ENCODE data around the gene ULBP3. TPM values are rescaled to one million over a fixed set of nuclear protein-coding genes. Genes with fewer than 3 reads are reported as not detected.
A peak's percentile ranks its signal among the peaks of the same experiment; 100 is the strongest.

ULBP3 gene
- total RNA-seq, 1 experiment from 2014 or later, result 18.4 TPM

DNA sequence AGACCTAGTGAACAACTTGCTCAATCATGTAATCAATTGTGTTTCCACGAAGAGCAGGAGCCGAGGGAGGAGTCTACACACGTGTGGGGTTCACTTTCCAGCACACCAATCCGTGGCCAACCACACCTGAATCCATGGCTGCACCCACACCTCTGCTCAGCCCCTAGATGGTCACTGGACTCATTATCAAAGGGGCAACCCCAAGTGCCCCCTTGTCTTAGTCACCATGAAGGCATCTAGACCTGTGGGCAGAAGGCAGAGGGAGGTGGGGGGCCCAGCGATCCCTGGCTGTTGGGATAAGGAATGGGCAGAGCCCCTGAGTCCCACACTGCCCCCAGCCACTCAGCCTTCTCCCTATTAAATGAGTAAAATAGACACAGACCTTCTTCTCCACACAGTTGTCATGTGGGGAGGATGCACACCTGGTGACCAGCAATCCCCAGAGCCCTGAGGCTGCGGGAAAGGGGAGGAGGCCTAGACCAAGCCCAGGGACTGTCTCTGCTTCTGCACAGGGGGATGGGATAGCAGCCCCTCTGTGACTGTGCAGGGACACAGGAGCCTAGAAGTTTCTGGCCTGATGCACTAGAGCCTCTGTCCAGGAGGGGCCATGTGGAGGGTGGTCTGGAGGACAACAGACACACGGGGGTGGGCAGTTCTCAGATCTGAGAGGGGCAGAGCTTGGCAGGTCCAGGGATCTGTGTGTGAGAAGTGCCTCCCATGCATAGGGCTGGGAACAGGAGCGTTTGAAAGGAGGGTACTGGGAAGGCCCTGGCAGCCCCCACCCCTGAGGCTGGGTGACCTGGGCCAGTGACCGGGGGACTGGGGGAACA is 41.7 kb downstream of the ULBP3 start:
- Histone ChIP-seq H3K79me2 (ENCODE audit: insufficient read depth, low read length) (no peaks in the 10 kb centered on the region), H2AFZ (ENCODE audit: low read depth, low read length, poor library complexity, severe bottlenecking) (peak overlapping the region; percentile 99), H3K36me3 (ENCODE audit: control insufficient read depth in 1 of 2, insufficient read depth in 2 of 2, low read length in 2 of 2) (no peaks in the 10 kb centered on the region), H3K27me3 (ENCODE audit: insufficient read depth, low read length) (no peaks in the 10 kb centered on the region), H3K4me1 (ENCODE audit: control insufficient read depth in 1 of 2, insufficient read depth in 2 of 2, low read length in 2 of 2) (peaks cover 21 to 28% of the 10 kb centered on the region in 2 experiments), H3K9ac (ENCODE audit: low read length) (no peak overlapping the region), H3K4me2 (ENCODE audit: low read length) (peak overlapping the region; percentile 96), H3K9me3 (ENCODE audit: control insufficient read depth in 1 of 2, insufficient read depth in 1 of 2, low read depth in 1 of 2, low read length in 2 of 2) (no peaks in the 10 kb centered on the region), H4K20me1 (ENCODE audit: insufficient read depth) (no peaks in the 10 kb centered on the region), H3K9me2 (ENCODE audit: insufficient read depth) (no peaks in the 10 kb centered on the region), H3K4me3 (replicated peaks in 1 of 2; ENCODE audit: low read depth in 1 of 2, low read length in 2 of 2) (0 out of 4 replicates have a peak overlapping the region, but pooled peaks of 1 of the 2 experiments have one; percentile 6), H3K27ac (ENCODE audit: low read depth, low read length) (no peak overlapping the region)
- POLR2A ChIA-PET, result no interaction called here
- RAD21 ChIA-PET (ENCODE audit: low non-redundant PET in 1 of 2, low total read pairs in 2 of 2, uncharacterized antibody in 2 of 2, unreplicated experiment in 2 of 2), result no interaction called here
- DNase-seq (ENCODE audit: low read depth, low spot score) (no peak), ATAC-seq (no peak)
- BruUV-seq (replicated peaks), result no TSS peak
- CTCF ChIA-PET, result interaction anchor here (2.2 kb wide), 1 partner anchor 10 kb away, joined by 7 read pairs; no protein-coding TSS in a partner anchor
- TF ChIP-seq, protein P1, sequence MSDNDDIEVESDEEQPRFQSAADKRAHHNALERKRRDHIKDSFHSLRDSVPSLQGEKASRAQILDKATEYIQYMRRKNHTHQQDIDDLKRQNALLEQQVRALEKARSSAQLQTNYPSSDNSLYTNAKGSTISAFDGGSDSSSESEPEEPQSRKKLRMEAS (IDR thresholded peaks at IDR 0.05), result no peak
- TF ChIP-seq POLR2AphosphoS5 (IDR thresholded peaks at IDR 0.05; ENCODE audit: low read depth, low read length) (no peak), TCF7L2 (IDR thresholded peaks at IDR 0.05; ENCODE audit: borderline replicate concordance, extremely low read depth, insufficient read depth, insufficient read length) (no peak), CEBPB (IDR thresholded peaks at IDR 0.05; ENCODE audit: low read depth) (no peak), YY1 (IDR thresholded peaks at IDR 0.05; ENCODE audit: extremely low read depth, insufficient replicate concordance, low read depth, low read length) (no peak)
- TF ChIP-seq, protein P2, sequence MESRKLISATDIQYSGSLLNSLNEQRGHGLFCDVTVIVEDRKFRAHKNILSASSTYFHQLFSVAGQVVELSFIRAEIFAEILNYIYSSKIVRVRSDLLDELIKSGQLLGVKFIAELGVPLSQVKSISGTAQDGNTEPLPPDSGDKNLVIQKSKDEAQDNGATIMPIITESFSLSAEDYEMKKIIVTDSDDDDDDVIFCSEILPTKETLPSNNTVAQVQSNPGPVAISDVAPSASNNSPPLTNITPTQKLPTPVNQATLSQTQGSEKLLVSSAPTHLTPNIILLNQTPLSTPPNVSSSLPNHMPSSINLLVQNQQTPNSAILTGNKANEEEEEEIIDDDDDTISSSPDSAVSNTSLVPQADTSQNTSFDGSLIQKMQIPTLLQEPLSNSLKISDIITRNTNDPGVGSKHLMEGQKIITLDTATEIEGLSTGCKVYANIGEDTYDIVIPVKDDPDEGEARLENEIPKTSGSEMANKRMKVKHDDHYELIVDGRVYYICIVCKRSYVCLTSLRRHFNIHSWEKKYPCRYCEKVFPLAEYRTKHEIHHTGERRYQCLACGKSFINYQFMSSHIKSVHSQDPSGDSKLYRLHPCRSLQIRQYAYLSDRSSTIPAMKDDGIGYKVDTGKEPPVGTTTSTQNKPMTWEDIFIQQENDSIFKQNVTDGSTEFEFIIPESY (IDR thresholded peaks at IDR 0.05; ENCODE audit: extremely low read depth, insufficient replicate concordance, low read length), result no peak
- TF ChIP-seq, protein P3, sequence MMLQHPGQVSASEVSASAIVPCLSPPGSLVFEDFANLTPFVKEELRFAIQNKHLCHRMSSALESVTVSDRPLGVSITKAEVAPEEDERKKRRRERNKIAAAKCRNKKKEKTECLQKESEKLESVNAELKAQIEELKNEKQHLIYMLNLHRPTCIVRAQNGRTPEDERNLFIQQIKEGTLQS (IDR thresholded peaks at IDR 0.05), result no peak
- intact Hi-C loops (cut with micrococcal nuclease), result loop anchor here (5.0 kb wide), 1 partner anchor 310 kb away; no protein-coding TSS in a partner anchor

All from HCT116 (cell line).